Activated T-helper 2 cell treated with anti-CD3 and anti-CD28 coated beads, Interferon-gamma antibody, Interleukin-2, Interleukin-4, amounts not matched to agents 10 μg/mL and 5 μg/mL and 100 μg/mL, durations not matched to agents 14 hours and 24 hours and 36 hours (primary cell): ENCODE data around the gene CCNYL1. TPM values are rescaled to one million over a fixed set of nuclear protein-coding genes. Genes with fewer than 3 reads are reported as not detected.

ENCODE experiments used
- DNase-seq: peaks from one replicate; pipeline ENCODE4 v3.0.0; 2021; ENCODE audit warnings: low spot score
- H3K27ac Mint-ChIP-seq: one replicate; pipeline ENCODE4 v1.8.0; 2021; ENCODE audit warnings: mixed read lengths
- H3K27me3 Mint-ChIP-seq: one replicate; pipeline ENCODE4 v1.8.0; 2021; ENCODE audit warnings: low read depth, mixed read lengths
- H3K36me3 Mint-ChIP-seq: one replicate; pipeline ENCODE4 v1.8.0; 2021; ENCODE audit warnings: low read depth, mixed read lengths
- H3K4me1 Mint-ChIP-seq: one replicate; pipeline ENCODE4 v1.8.0; 2021; ENCODE audit warnings: low read depth, mixed read lengths
- H3K4me3 Mint-ChIP-seq: one replicate; pipeline ENCODE4 v1.8.0; 2021; ENCODE audit warnings: low read depth, mild to moderate bottlenecking, moderate library complexity, mixed read lengths
- H3K9me3 Mint-ChIP-seq: one replicate; pipeline ENCODE4 v1.8.0; 2021; ENCODE audit warnings: mixed read lengths
- intact Hi-C: fragments of 100-400 bp; cut with micrococcal nuclease; formaldehyde crosslinking; loops from one replicate; pipeline ENCODE4 v1.15.1; 2023
- total RNA-seq: library from RNA; stranded (reverse); gene quantifications from 2 replicates; pipeline ENCODE4 v1.2.3, GENCODE V29; 2022

The CCNYL1 gene
- total RNA-seq: 6.7 and 8.2 TPM in 2 replicates

DNA sequence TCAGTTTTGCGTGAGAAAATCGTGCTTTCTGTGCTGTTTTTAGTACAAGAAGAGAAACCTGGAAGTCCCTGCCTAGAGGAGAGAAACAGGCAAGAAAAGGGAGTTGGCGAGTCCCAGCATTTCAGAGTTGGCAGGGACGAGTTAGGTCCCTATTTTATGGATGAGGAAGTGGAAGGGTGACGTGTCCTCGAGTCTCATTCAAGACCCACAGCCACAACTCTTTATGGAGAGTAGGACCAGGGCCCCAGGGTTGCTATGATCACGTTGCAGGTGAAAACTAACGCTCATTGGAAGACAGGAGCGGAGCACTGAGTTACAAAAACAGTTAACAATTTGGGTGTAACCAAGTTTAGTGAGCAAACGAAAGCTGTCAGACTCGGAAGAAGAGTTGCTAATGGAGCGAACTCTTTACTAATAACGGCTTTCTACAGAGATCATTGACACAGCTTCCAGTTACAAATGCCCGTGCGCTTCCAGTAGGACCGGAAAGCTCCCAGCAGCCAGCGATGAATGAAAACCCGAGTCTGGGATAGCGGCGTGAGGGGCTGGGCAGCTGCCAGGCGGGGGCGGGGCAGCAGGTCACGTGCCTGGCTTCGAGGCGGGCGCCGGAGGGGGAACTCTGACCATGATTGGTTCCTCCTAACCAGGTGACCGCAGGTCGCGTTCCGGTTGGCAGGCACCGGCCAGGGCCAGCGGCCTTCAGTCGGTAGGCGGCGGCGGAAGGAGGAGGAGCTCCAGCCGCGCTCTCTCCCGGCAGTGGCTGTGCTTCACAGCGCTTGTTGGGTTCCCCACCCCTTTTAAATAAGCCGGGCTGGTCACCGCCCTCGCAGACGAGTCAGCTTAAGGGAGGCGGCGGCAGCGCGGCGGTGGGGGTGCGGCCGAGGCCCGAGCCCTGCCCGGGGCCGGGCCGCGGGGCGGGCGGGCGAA is at the start of gene CCNYL1:
CCNYL1 (plus strand) TSS at position 827 of the 927 bp plus-strand sequence. CDS start 257 bp downstream, outside the sequence.
- Mint-ChIP-seq H3K9me3 (no peaks in the 10 kb centered on the region), H3K27ac (peak within 1 kb of the TSS; percentile 87), H3K4me1 (peaks cover 21% of the 10 kb centered on the region), H3K4me3 (peak within 1 kb of the TSS; percentile 96), H3K36me3 (peaks cover 4% of the 10 kb centered on the region), H3K27me3 (no peaks in the 10 kb centered on the region)
- peak; percentile 99 for DNase-seq
- intact Hi-C loops: loop anchor here (1.0 kb wide), 4 partner anchors 59 to 544 kb away; partner anchors contain the start of genes CREB1, IDH1 and METTL21A

DNA sequence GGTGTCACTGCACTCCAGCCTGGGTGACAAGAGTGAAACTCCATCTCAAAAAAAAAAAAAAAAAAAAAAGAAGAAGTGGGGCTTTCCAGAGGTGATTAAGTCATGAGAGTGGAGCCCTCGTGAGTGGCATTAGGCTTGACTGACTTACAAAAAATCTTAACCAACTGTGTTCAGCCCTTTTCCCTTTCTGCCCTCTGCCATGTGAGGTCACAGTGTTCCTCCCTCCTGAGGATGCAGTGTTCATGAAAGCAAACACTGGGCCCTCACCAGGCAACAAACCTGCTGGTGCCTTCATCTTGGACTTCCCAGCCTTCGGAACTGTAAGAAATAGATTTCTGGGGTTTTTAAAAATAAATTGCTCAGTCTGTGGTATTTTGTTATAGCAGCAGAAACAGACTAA is 49.2 kb upstream of the CCNYL1 start:
- Mint-ChIP-seq H3K4me3 (no peak overlapping the region), H3K27ac (no peak overlapping the region), H3K36me3 (no peaks in the 10 kb centered on the region), H3K9me3 (no peaks in the 10 kb centered on the region), H3K4me1 (no peaks in the 10 kb centered on the region), H3K27me3 (no peaks in the 10 kb centered on the region)
- DNase-seq: no peak
- intact Hi-C loops: no loop called here

DNA sequence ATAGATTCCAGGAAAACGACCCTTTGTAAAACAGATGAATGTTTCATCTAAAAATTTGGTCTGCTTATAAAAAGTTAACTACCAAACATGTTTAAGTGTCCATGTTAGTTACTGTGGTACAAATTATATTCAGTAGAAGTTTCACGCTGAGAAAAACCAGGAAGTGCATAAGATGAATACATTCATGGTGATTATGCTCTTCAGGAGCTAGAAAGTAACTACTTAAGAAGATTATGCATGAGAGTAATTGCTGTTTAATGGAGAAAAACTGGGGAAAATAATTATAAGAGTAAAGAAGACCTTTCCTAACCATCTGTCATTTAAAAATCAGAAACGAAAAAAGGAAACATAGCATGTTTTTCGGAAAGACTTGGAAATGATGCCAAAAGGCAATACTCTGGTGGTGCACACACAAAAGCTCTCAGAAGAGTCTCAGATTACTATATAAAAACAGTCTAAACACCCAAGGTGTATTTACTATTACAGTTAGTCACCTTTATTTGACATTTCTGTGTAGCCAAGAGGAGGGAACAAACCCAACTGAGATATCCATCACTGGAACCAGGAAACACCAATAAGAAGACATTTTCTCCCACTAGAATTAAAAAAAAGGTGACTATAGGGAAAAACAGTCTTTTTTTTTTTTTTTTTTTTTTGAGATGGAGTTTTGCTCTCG is 47.4 kb upstream of the CCNYL1 start:
- DNase-seq: no peak
- intact Hi-C loops: no loop called here
- Mint-ChIP-seq H3K27ac (no peak overlapping the region), H3K27me3 (no peaks in the 10 kb centered on the region), H3K4me1 (no peaks in the 10 kb centered on the region), H3K36me3 (no peaks in the 10 kb centered on the region), H3K4me3 (no peak overlapping the region), H3K9me3 (no peaks in the 10 kb centered on the region)

DNA sequence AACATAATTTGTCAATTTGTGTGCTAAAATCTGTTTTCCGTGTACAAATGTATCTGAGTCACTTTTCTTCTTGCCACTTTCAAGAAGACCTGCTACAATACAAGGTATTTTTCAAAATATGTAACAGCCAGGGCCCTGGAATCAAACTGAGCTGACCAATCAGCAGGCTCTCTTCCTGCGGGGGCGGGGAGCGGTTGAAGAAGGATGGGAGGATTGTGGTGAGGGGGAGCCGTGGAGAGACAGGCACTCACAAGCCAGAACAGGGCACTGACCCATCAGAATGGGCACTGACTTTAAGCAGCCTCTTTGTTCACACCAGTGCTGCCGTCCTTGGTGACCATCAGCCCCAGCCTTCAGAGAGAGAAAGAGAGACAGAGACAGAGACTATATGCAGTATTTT is 40.6 kb upstream of the CCNYL1 start:
- Mint-ChIP-seq H3K9me3 (no peaks in the 10 kb centered on the region), H3K36me3 (no peaks in the 10 kb centered on the region), H3K27ac (no peak overlapping the region), H3K4me1 (no peaks in the 10 kb centered on the region), H3K4me3 (no peak overlapping the region), H3K27me3 (peaks cover 8% of the 10 kb centered on the region)
- intact Hi-C loops: no loop called here
- DNase-seq: no peak

DNA sequence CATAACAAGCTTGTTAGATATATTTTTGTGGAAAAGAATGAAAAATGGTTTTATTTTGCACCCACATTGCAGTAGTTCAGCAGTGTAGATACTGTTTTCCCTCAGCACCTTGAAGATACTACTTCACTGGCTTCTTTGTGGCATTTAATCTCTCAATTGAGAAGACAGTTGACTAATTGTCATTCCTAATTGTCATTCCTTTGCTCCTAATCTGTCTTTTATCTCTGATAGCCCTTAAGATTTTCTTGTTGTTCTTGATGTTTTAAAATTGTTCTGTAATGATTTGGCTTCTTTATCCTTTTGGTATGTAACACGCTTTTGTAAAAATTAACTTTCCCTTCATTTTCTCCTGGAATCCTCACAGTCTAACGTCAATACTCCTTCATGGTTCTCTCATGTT is 38.0 kb upstream of the CCNYL1 start:
- Mint-ChIP-seq H3K4me3 (no peak overlapping the region), H3K27me3 (peaks cover 8% of the 10 kb centered on the region), H3K27ac (no peak overlapping the region), H3K9me3 (no peaks in the 10 kb centered on the region), H3K4me1 (no peaks in the 10 kb centered on the region), H3K36me3 (no peaks in the 10 kb centered on the region)
- no peak for DNase-seq
- intact Hi-C loops: no loop called here

DNA sequence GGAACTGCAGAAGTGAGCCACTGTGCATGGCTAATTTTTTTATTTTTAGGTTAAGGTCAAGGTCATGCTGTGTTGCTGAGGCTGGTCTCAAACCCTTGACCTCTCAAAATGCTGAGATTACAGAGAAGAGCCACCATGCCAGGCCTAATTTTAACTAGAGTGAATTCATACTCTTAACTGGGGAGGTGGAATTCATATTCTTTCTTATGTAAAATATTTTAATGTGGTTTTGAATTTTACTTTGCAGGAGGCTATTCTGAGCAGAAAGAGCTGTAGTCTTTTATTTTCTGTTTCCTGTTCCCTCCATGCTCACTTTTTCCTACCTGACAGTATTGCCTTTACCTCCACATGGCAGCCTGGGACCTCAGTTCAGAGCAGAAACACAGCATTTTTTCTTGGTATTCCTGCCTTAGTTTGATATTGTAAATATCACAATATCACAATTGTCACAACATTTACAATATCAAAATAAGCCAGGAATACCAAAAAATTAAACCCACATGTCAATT is 37.1 kb upstream of the CCNYL1 start:
- no peak for DNase-seq
- Mint-ChIP-seq H3K9me3 (no peaks in the 10 kb centered on the region), H3K36me3 (no peaks in the 10 kb centered on the region), H3K4me1 (no peaks in the 10 kb centered on the region), H3K4me3 (no peak overlapping the region), H3K27ac (no peak overlapping the region), H3K27me3 (peaks cover 8% of the 10 kb centered on the region)
- intact Hi-C loops: no loop called here

DNA sequence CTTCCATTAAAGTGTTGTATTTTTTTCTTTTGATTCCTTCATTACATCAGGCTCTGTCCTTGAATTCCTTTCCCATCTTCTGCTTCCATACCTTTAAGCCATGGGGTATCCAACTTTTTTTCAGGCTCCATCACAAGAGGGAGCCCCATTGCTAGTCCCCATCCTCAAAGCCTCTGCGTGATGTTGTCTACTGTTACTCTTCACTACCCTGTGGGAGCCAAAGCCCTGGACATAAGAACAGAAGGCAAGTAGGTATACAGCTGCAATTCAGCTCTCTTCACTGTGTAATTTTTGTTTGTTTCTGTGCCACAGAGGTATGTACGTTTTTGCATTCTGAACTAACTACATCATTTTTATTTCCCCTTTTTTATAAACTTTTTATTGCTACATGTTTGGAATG is 36.6 kb upstream of the CCNYL1 start:
- Mint-ChIP-seq H3K9me3 (no peaks in the 10 kb centered on the region), H3K4me3 (no peak overlapping the region), H3K27me3 (peaks cover 10% of the 10 kb centered on the region), H3K27ac (no peak overlapping the region), H3K36me3 (no peaks in the 10 kb centered on the region), H3K4me1 (no peaks in the 10 kb centered on the region)
- intact Hi-C loops: no loop called here
- DNase-seq: no peak

DNA sequence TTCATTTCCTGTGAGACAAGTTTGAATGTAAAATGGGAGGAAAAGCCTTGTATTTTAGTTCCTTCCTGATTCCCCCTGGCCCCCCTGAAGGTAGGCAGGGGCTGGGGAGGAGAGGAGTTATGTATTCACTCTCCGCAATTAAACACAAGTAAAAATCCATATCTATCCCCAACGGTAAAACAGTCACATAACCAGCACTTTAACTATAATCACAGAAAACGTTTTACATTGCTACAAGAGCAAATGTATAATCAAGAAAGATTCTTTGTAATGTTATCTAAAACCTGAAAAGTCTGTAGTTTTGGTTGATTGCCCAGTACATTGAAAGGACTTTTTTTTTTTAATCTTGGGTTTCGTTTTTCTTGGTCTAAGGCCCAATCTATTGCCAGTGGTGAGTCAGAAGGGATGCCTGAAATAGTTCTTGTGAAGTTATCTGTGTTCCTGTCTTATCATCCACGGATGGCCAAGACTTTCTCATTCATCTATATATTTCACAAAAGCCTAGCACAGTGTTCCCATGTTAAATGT is 34.5 kb upstream of the CCNYL1 start:
- H3K4me3 Mint-ChIP-seq: no peak overlapping the region
- peaks cover 10% of the 10 kb centered on the region for H3K27me3 Mint-ChIP-seq
- intact Hi-C loops: no loop called here
- H3K27ac Mint-ChIP-seq: no peak overlapping the region
- no peaks in the 10 kb centered on the region for H3K9me3 Mint-ChIP-seq
- H3K36me3 Mint-ChIP-seq: no peaks in the 10 kb centered on the region
- DNase-seq: no peak
- no peaks in the 10 kb centered on the region for H3K4me1 Mint-ChIP-seq

DNA sequence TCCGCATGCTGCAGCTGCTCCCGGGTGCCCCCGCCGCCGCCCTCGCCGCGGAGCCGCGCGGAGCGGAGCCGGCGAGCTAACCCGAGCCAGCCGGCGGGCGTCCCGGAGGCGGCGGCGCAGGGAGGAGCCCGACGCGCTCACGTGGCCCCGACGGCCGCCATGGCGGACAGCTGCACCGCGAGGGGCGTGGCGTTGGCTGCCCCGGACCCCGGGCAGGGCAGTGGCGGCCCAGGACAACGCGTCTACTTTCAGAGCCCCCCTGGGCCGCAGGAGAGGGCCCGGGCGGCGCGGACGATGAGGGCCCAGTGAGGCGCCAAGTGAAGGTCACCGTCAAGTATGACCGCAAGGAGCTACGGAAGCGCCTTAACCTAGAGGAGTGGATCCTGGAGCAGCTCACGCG is 30.0 kb upstream of the CCNYL1 start:
- intact Hi-C loops: no loop called here
- H3K36me3 Mint-ChIP-seq: no peaks in the 10 kb centered on the region

DNA sequence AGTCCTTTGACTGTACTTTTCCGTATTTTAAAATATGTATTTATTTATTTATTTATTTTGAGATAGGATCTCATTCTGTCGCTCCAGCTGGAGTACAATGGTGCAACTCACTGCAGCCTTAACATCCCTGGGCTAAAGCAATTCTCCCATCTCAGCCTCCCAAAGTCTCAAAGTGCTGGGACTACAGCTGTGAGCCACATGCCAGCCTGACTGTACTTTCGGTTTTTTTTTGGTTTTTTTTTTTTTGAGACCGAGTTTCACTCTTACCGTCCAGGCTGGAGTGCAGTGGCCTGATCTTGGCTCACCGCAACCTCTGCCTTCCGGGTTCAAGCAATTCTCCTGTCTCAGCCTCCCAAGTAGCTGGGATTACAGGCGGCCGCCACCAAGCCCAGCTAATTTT is 28.9 kb upstream of the CCNYL1 start:
- intact Hi-C loops: no loop called here
- H3K27me3 Mint-ChIP-seq: peaks cover 2% of the 10 kb centered on the region
- H3K4me1 Mint-ChIP-seq: no peaks in the 10 kb centered on the region
- H3K9me3 Mint-ChIP-seq: no peaks in the 10 kb centered on the region
- H3K4me3 Mint-ChIP-seq: no peak overlapping the region
- no peaks in the 10 kb centered on the region for H3K36me3 Mint-ChIP-seq
- no peak overlapping the region for H3K27ac Mint-ChIP-seq
- DNase-seq: no peak

More for the DNA sequence above, 30.0 kb upstream of the CCNYL1 start:
- no peaks in the 10 kb centered on the region for H3K9me3 Mint-ChIP-seq
- H3K27ac Mint-ChIP-seq: no peak overlapping the region
- peaks cover 2% of the 10 kb centered on the region for H3K27me3 Mint-ChIP-seq
- no peak for DNase-seq
- no peaks in the 10 kb centered on the region for H3K4me1 Mint-ChIP-seq
- no peak overlapping the region for H3K4me3 Mint-ChIP-seq

DNA sequence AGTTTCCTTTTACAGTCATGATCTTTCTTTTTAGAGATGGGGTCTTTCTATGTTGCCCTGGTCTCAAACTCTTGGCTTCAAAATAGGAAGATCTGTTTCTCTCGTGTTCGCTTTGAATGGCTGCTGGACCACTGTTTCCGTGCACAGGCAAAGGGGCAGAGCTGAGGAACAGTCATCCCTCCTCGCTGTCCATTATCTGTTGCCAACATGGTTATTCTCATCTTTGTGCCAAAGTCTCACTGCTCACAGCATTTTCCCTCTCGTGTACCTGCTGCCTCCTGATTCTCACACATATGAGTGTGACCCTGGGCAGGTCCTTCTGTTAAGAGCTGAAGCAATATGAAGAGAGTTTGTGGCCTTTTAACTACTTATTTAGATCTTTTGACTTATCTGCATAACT is 28.0 kb upstream of the CCNYL1 start:
- Mint-ChIP-seq H3K9me3 (no peaks in the 10 kb centered on the region), H3K4me3 (no peak overlapping the region), H3K27me3 (peaks cover 2% of the 10 kb centered on the region), H3K36me3 (no peaks in the 10 kb centered on the region), H3K4me1 (peaks cover 3% of the 10 kb centered on the region), H3K27ac (no peak overlapping the region)
- no peak for DNase-seq
- intact Hi-C loops: no loop called here

DNA sequence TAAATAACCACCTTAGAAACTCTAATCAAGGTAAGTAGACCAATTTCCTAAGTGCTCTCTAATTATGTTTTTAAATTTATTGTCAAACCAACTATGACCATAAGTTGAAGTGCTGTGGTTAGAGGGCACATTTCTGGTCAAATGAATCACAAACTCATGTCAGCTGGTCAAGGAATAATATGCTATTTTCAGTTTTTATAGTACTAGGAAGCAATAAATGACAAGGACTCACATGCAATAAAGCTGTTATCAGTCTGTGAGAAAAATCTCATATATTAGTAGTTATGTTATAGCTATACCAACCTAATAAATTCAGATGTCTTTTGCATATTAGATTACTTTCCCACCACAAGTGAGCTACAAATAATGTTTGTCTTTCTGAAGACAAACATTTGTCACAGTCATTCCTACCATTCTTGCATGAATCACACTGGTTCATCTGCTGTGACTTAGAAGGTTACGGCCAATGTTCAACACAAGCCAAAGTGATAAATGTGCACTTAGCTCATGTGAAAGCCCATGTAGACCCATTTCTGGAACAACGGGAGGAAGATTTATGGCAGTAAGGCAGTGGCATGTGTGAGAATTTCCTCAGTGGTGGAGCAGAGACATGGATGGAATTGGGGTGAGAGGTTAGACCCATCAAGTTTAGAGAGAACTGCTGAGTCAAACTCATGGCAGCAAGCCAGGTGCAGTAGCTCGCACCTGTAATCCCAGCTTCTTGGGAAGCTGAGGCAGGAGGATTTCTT is 27.4 kb upstream of the CCNYL1 start:
- Mint-ChIP-seq H3K27me3 (peaks cover 2% of the 10 kb centered on the region), H3K4me1 (peaks cover 6% of the 10 kb centered on the region), H3K36me3 (no peaks in the 10 kb centered on the region), H3K27ac (no peak overlapping the region), H3K4me3 (no peak overlapping the region), H3K9me3 (no peaks in the 10 kb centered on the region)
- DNase-seq: no peak
- intact Hi-C loops: no loop called here
